Measurements from ENCODE around the gene SOS2. TPM values are rescaled to one million over a fixed set of nuclear protein-coding genes. Genes with fewer than 3 reads are reported as not detected.

SOS2 gene
- total and polyA plus RNA-seq, 10 of the 15 experiments (the other 5 are each of a cell fraction or from before 2014, with no cell fraction given) = 2.1 to 16.8 (median 8.4) TPM

- TF ChIP-seq BHLHE40 (IDR thresholded peaks at IDR 0.05; ENCODE audit: borderline replicate concordance in 1 of 2, low read depth in 2 of 2, low read length in 1 of 2) (peak; percentile 65 to 83; a peak in 3 of 4 replicates), ZBTB40 (IDR thresholded peaks at IDR 0.05; ENCODE audit: borderline replicate concordance) (no peak), POU2F2 (IDR thresholded peaks at IDR 0.05; ENCODE audit: borderline replicate concordance, low read depth, low read length) (peak; percentile 61; the same call in 2 of the 3 replicates), TCF3 (IDR thresholded peaks at IDR 0.05; ENCODE audit: borderline replicate concordance, insufficient read depth, low read depth, low read length) (no peak), SMC3 (IDR thresholded peaks at IDR 0.05; ENCODE audit: borderline replicate concordance, low read length) (no peak; the same call in 1 of the 2 replicates), KLF5 (IDR thresholded peaks at IDR 0.05; ENCODE audit: partially characterized antibody) (peak; percentile 40), SKIL (IDR thresholded peaks at IDR 0.05; ENCODE audit: low read depth, poor library complexity, severe bottlenecking) (peak; percentile 97), SMARCA5 (IDR thresholded peaks at IDR 0.05) (0 out of 2 replicates have a peak, but pooled peaks have one; percentile 15), NKRF (conservative IDR thresholded peaks at IDR 0.05) (no peak), BMI1 (IDR thresholded peaks at IDR 0.05; ENCODE audit: borderline replicate concordance) (no peak), CREM (IDR thresholded peaks at IDR 0.05; ENCODE audit: low read depth) (peak; percentile 62; the same call in 1 of the 2 replicates), NR2F1 (conservative IDR thresholded peaks at IDR 0.05) (peak; percentile 59), PRDM15 (CRISPR knock-in tag; IDR thresholded peaks at IDR 0.05) (no peak), LARP7 (IDR thresholded peaks at IDR 0.05) (no peak), RUNX3 (IDR thresholded peaks at IDR 0.05; ENCODE audit: low read length) (peak; percentile 64), ZNF622 (IDR thresholded peaks at IDR 0.05) (no peak), NFYA (IDR thresholded peaks at IDR 0.05; ENCODE audit: borderline replicate concordance, low read depth, low read length) (no peak), YY1 (IDR thresholded peaks at IDR 0.05; ENCODE audit: low read depth, low read length) (peak; percentile 60)
These were observed 145.6 kb downstream of the SOS2 start (continued) for GRCh38 chr14:50085570-50086320.
